ENCODE measurements around the gene ZNF283.

Gene ZNF283

GRCh38 chr19:43826787-43827754 lies at the start of gene ZNF283:
ZNF283 (plus strand) TSS chr19:43827321; CDS start chr19:43833505, 6,184 bp downstream.
- Histone ChIP-seq H3K36me3 (ENCODE audit: insufficient read depth, low read length) (peaks cover 2% of the 10 kb centered on the region), H3K4me3 (ENCODE audit: low read length) (peak within 1 kb of the TSS; percentile 88), H2AFZ (ENCODE audit: low read depth, low read length) (peak within 1 kb of the TSS; percentile 53)

GRCh38 chr19:43778651-43779050 lies 48.5 kb upstream of the ZNF283 start:
- H3K9me3 ChIP-seq (ENCODE audit: low read length) = no peaks in the 10 kb centered on the region
- no peak overlapping the region for H2AFZ ChIP-seq (ENCODE audit: low read depth, low read length)
- peaks cover 10% of the 10 kb centered on the region for H3K27me3 ChIP-seq (ENCODE audit: insufficient read depth, low read length)
- H3K36me3 ChIP-seq (ENCODE audit: insufficient read depth, low read length) = no peaks in the 10 kb centered on the region
- H3K4me1 ChIP-seq (ENCODE audit: insufficient read depth, low read length) = peaks cover 11% of the 10 kb centered on the region
- H3K4me3 ChIP-seq (ENCODE audit: low read length) = no peak overlapping the region

More at GRCh38 chr19:43826787-43827754, at the start of gene ZNF283:
- no peaks in the 10 kb centered on the region for H3K27me3 ChIP-seq (ENCODE audit: insufficient read depth, low read length)
- peaks cover 3% of the 10 kb centered on the region for H3K4me1 ChIP-seq (ENCODE audit: insufficient read depth, low read length)
- H3K9me3 ChIP-seq (ENCODE audit: low read length) = peaks cover 9% of the 10 kb centered on the region

DNA sequence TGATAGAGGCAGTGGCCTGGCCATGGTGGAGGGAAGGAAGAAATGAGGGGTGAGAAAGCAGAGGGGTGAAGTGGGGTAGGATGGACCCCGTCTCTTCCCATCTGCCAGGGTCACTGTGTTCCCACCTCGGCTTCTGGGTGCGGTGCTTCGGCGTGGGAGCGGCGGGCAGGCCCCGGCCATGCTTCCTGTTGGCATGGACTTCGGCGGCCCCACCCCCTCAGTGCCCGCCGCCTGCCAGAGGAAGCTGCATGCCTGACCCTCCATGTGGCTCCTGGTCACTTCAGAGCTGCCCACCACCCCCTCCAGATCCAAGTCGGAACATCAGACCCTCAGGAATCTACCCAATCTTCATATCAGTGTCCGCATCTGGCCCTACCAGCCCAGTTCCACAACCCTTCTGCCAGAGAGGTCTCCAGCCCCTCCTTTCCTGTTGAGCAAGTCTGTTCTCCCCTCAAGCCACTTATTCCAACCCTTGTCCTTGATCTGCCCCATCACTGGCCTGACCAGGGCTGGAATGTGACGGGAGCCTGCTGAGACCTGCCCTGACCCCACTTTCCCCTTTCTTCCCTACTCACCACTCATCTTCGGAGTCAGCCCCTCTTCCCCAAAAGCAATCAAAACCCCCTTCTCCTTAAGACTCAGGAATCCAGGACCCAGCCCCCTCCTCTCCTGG lies 47.8 kb upstream of the ZNF283 start:
- peaks cover 4% of the 10 kb centered on the region for H3K27me3 ChIP-seq (ENCODE audit: insufficient read depth, low read length)
- H3K4me3 ChIP-seq (ENCODE audit: low read length) = no peak overlapping the region
- peaks cover 8% of the 10 kb centered on the region for H3K4me1 ChIP-seq (ENCODE audit: insufficient read depth, low read length)
- no peaks in the 10 kb centered on the region for H3K36me3 ChIP-seq (ENCODE audit: insufficient read depth, low read length)
- no peak overlapping the region for H2AFZ ChIP-seq (ENCODE audit: low read depth, low read length)
- H3K9me3 ChIP-seq (ENCODE audit: low read length) = no peaks in the 10 kb centered on the region

- no peak overlapping the region for H2AFZ ChIP-seq (ENCODE audit: low read depth, low read length)
- H3K9me3 ChIP-seq (ENCODE audit: low read length) = no peaks in the 10 kb centered on the region
- peaks cover 5% of the 10 kb centered on the region for H3K4me1 ChIP-seq (ENCODE audit: insufficient read depth, low read length)
- no peaks in the 10 kb centered on the region for H3K27me3 ChIP-seq (ENCODE audit: insufficient read depth, low read length)
- H3K4me3 ChIP-seq (ENCODE audit: low read length) = no peak overlapping the region
- no peaks in the 10 kb centered on the region for H3K36me3 ChIP-seq (ENCODE audit: insufficient read depth, low read length)
These were observed 47.3 kb upstream of the ZNF283 start for GRCh38 chr19:43779820-43780219.

DNA sequence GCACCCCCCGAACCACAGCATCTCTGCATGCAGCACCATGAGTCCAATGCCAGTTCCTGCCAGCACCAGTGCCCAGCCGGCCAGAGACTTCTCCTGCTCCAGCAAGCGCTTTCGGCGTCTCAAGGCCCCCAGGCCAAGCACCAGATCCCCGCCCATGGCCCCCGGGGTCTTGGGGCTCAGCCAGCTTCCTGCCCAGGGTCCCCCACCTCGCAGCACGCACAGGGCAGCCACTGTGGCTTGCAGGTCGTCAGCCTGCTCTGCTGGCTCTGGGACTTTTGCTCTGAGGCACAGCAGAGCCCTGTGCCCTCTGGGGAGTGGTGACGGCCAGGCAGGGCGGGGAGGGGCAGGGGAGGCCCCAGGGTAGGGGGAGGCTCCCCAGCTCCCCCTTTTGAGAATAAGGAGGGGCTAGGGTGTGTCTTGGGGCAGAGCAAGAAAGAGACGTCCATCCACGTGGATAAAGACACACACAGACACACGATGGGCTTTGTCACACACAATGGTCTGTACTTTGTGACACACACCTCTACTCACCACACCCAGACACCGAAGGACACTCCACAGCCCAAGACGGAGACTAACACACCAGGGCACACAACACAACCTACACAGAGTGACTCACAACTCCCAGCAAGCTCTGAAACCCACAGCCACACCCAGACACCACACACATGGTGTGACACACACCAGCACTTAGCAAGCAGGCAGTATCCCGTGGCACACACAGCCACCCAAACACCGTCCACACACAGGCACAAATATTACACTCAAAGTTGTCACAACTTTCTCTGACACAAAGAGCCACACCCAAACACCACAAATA lies 46.2 kb upstream of the ZNF283 start, which contains the start of gene KCNN4:
KCNN4 (minus strand) TSS at position 268 of the 820 bp plus-strand sequence; CDS start at position 156, 112 bp downstream.
- Histone ChIP-seq H3K36me3 (ENCODE audit: insufficient read depth, low read length) (no peaks in the 10 kb centered on the region), H3K4me3 (ENCODE audit: low read length) (no peak within 1 kb of the TSS), H2AFZ (ENCODE audit: low read depth, low read length) (no peak within 1 kb of the TSS), H3K27me3 (ENCODE audit: insufficient read depth, low read length) (no peaks in the 10 kb centered on the region), H3K4me1 (ENCODE audit: insufficient read depth, low read length) (peaks cover 7% of the 10 kb centered on the region), H3K9me3 (ENCODE audit: low read length) (no peaks in the 10 kb centered on the region)

- no peak overlapping the region for H3K4me3 ChIP-seq (ENCODE audit: low read length)
- H2AFZ ChIP-seq (ENCODE audit: low read depth, low read length) = no peak overlapping the region
- H3K27me3 ChIP-seq (ENCODE audit: insufficient read depth, low read length) = no peaks in the 10 kb centered on the region
- no peaks in the 10 kb centered on the region for H3K9me3 ChIP-seq (ENCODE audit: low read length)
- peaks cover 7% of the 10 kb centered on the region for H3K4me1 ChIP-seq (ENCODE audit: insufficient read depth, low read length)
- no peaks in the 10 kb centered on the region for H3K36me3 ChIP-seq (ENCODE audit: insufficient read depth, low read length)
These were observed 45.4 kb upstream of the ZNF283 start for GRCh38 chr19:43781630-43782310.

GRCh38 chr19:43782311-43782660 lies 44.8 kb upstream of the ZNF283 start:
- Histone ChIP-seq H3K9me3 (ENCODE audit: low read length) (no peaks in the 10 kb centered on the region), H3K27me3 (ENCODE audit: insufficient read depth, low read length) (no peaks in the 10 kb centered on the region), H2AFZ (ENCODE audit: low read depth, low read length) (no peak overlapping the region), H3K4me1 (ENCODE audit: insufficient read depth, low read length) (peaks cover 7% of the 10 kb centered on the region), H3K36me3 (ENCODE audit: insufficient read depth, low read length) (no peaks in the 10 kb centered on the region), H3K4me3 (ENCODE audit: low read length) (no peak overlapping the region)

GRCh38 chr19:43782689-43783231 lies 44.4 kb upstream of the ZNF283 start:
- Histone ChIP-seq H2AFZ (ENCODE audit: low read depth, low read length) (no peak overlapping the region), H3K36me3 (ENCODE audit: insufficient read depth, low read length) (no peaks in the 10 kb centered on the region), H3K4me3 (ENCODE audit: low read length) (no peak overlapping the region)

GRCh38 chr19:43783636-43784035 lies 43.5 kb upstream of the ZNF283 start:
- no peaks in the 10 kb centered on the region for H3K36me3 ChIP-seq (ENCODE audit: insufficient read depth, low read length)
- no peak overlapping the region for H2AFZ ChIP-seq (ENCODE audit: low read depth, low read length)
- H3K4me3 ChIP-seq (ENCODE audit: low read length) = no peak overlapping the region
- peaks cover 3% of the 10 kb centered on the region for H3K4me1 ChIP-seq (ENCODE audit: insufficient read depth, low read length)
- no peaks in the 10 kb centered on the region for H3K9me3 ChIP-seq (ENCODE audit: low read length)
- no peaks in the 10 kb centered on the region for H3K27me3 ChIP-seq (ENCODE audit: insufficient read depth, low read length)

More at GRCh38 chr19:43782689-43783231, 44.4 kb upstream of the ZNF283 start:
- peaks cover 5% of the 10 kb centered on the region for H3K4me1 ChIP-seq (ENCODE audit: insufficient read depth, low read length)
- H3K9me3 ChIP-seq (ENCODE audit: low read length) = no peaks in the 10 kb centered on the region
- H3K27me3 ChIP-seq (ENCODE audit: insufficient read depth, low read length) = no peaks in the 10 kb centered on the region

GRCh38 chr19:43784241-43784980 lies 42.7 kb upstream of the ZNF283 start:
- Histone ChIP-seq H2AFZ (ENCODE audit: low read depth, low read length) (peak overlapping the region; percentile 45), H3K9me3 (ENCODE audit: low read length) (no peaks in the 10 kb centered on the region), H3K27me3 (ENCODE audit: insufficient read depth, low read length) (no peaks in the 10 kb centered on the region), H3K4me1 (ENCODE audit: insufficient read depth, low read length) (peaks cover 3% of the 10 kb centered on the region), H3K36me3 (ENCODE audit: insufficient read depth, low read length) (no peaks in the 10 kb centered on the region), H3K4me3 (ENCODE audit: low read length) (no peak overlapping the region)

GRCh38 chr19:43784981-43785808 lies 41.9 kb upstream of the ZNF283 start:
- Histone ChIP-seq H3K4me1 (ENCODE audit: insufficient read depth, low read length) (peaks cover 3% of the 10 kb centered on the region), H3K4me3 (ENCODE audit: low read length) (peak overlapping the region; percentile 20), H3K27me3 (ENCODE audit: insufficient read depth, low read length) (no peaks in the 10 kb centered on the region), H2AFZ (ENCODE audit: low read depth, low read length) (peak overlapping the region; percentile 45), H3K36me3 (ENCODE audit: insufficient read depth, low read length) (no peaks in the 10 kb centered on the region), H3K9me3 (ENCODE audit: low read length) (no peaks in the 10 kb centered on the region)
